HEK293T (cell line): ENCODE results near the gene FBLIM1.

Source experiments
- BHLHE40 ChIP-seq: fragments of 450-650 bp; IDR thresholded peaks from 2 replicates; pipeline ENCODE4 v1.6.1; 2016; ENCODE audit warnings: mild to moderate bottlenecking, moderate library complexity, borderline replicate concordance
- CTBP1 ChIP-seq: fragments of 450-650 bp; IDR thresholded peaks from 2 replicates; pipeline ENCODE4 v1.6.1; 2016; ENCODE audit warnings: borderline replicate concordance
- ELF4 ChIP-seq: fragments of 450-650 bp; IDR thresholded peaks from 2 replicates; pipeline ENCODE4 v1.6.1; 2017; ENCODE audit warnings: antibody characterized with exemption
- FOXA1 ChIP-seq: fragments of 450-650 bp; IDR thresholded peaks from 2 replicates; pipeline ENCODE4 v1.6.1; 2016; ENCODE audit warnings: mild to moderate bottlenecking
- FOXK2 ChIP-seq: fragments of 450-650 bp; IDR thresholded peaks from 2 replicates; pipeline ENCODE4 v1.6.1; 2016; ENCODE audit warnings: mild to moderate bottlenecking
- FOXM1 ChIP-seq: fragments of 450-650 bp; IDR thresholded peaks from 2 replicates; pipeline ENCODE4 v1.6.1; 2017; ENCODE audit warnings: mild to moderate bottlenecking, borderline replicate concordance
- HDGF ChIP-seq: fragments of 450-650 bp; IDR thresholded peaks from 2 replicates; pipeline ENCODE4 v1.6.1; 2017; ENCODE audit warnings: antibody characterized with exemption, borderline replicate concordance
- L3MBTL2 ChIP-seq: fragments of 450-650 bp; conservative IDR thresholded peaks from 2 replicates; pipeline ENCODE4 v1.6.1; 2016; ENCODE audit warnings: mild to moderate bottlenecking
- PKNOX1 ChIP-seq: fragments of 450-650 bp; IDR thresholded peaks from 2 replicates; pipeline ENCODE4 v1.6.1; 2016
- SP1 ChIP-seq: fragments of 450-650 bp; IDR thresholded peaks from 2 replicates; pipeline ENCODE4 v1.6.1; 2017
- SUZ12 ChIP-seq: fragments of 450-650 bp; IDR thresholded peaks from 2 replicates; pipeline ENCODE4 v1.6.1; 2016; ENCODE audit warnings: mild to moderate bottlenecking
- TARDBP ChIP-seq: fragments of 450-650 bp; IDR thresholded peaks from 2 replicates; pipeline ENCODE4 v1.6.1; 2016
- ZNF384 ChIP-seq: fragments of 450-650 bp; IDR thresholded peaks from 2 replicates; pipeline ENCODE4 v1.6.1; 2016

DNA sequence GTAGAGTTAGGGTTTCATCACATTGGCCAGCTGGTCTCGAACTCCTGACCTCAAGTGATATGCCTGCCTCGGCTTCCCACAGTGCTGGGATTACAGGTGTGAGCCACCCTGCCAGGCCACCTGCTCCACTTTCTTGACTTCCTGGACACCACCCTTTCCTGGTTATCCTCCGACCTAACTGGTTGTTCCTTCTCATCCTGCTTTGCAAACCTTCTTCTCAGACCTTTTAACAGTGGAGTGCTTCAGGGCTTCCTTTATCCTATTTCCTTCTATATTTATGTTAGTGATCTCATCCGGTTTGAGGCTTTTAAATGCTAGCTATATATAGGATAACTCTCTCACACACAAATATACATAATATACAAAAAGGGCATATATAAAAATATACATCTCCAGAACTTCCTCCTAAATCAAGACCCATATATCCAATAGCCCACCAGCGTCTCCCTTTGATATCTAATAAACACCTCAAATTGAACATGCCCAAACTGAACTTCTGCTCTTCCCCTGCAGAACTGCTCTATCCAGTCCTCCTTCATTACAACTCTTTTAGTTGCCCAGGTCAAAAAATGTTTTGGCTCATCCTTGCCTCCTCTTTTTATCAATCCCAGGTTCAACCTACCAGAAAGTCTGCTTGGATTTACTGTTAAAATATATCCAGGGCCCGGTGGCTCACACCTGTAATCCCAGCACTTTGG lies 68.4 kb downstream of the FBLIM1 start:
- TF ChIP-seq FOXM1 = no peak
- TF ChIP-seq CTBP1 = no peak
- no peak for TF ChIP-seq SP1
- TF ChIP-seq L3MBTL2 = no peak
- TF ChIP-seq FOXA1 = no peak
- no peak for TF ChIP-seq BHLHE40
- TF ChIP-seq FOXK2 = no peak
- TF ChIP-seq ZNF384 = no peak
- no peak for TF ChIP-seq TARDBP
- no peak for TF ChIP-seq HDGF
- TF ChIP-seq ELF4 = no peak
- TF ChIP-seq PKNOX1 = no peak
- TF ChIP-seq SUZ12 = no peak
